B cell (primary cell): ENCODE results near the gene TMEM164. TPM values are rescaled to one million over a fixed set of nuclear protein-coding genes. Genes with fewer than 3 reads are reported as not detected.

ENCODE experiments used
- ATAC-seq: fragments of 200-7000 bp; cut with Tn5 transposase; one replicate; pipeline ENCODE4 v1.10.0; 2021; ENCODE audit warnings: low read depth, mild to moderate bottlenecking, moderate number of reproducible peaks, moderate library complexity
- CTCF ChIA-PET: fragments of 350-600 bp; sonication (Branson Sonifier 250); formaldehyde crosslinking; loops from one replicate; lab custom pipeline; 2021; ENCODE audit warnings: antibody characterized with exemption, inconsistent platforms; lab: Charles Lee
- POLR2A ChIA-PET: fragments of 350-600 bp; sonication (Branson Sonifier 250); formaldehyde crosslinking; loops from one replicate; lab custom pipeline; 2021; ENCODE audit warnings: antibody characterized with exemption; lab: Charles Lee
- DNase-seq: peaks from one replicate; pipeline ENCODE4 v3.0.0; 2013
- H2AFZ ChIP-seq: 2 replicates; pipeline ENCODE4 v1.6.1; 2012; ENCODE audit warnings: mild to moderate bottlenecking, low read depth, low read length; ENCODE audit not compliant: insufficient read depth, poor library complexity, severe bottlenecking
- H3K27ac ChIP-seq, 2 donors: 1 replicate in 1 of 2; 2 replicates in 1 of 2; pipeline ENCODE4 v1.5.1; 2012 to 2013; ENCODE audit warnings: low read length in 2 of 2, mild to moderate bottlenecking in 2 of 2, moderate library complexity in 1 of 2
- H3K27me3 ChIP-seq, 4 experiments: fragments of 200-600 bp in 1 of 4; sonication (generic) in 1 of 4; replicated peaks in 1 of 4; 1 replicate in 2 of 4; 2 replicates in 2 of 4; pipeline versions ENCODE4 v1.6.1 to v1.7.0; 2013 to 2016; ENCODE audit warnings: low read length in 3 of 4, mild to moderate bottlenecking in 2 of 4, mixed read lengths in 1 of 4, moderate library complexity in 1 of 4; ENCODE audit not compliant: insufficient read depth in 4 of 4, control insufficient read depth in 3 of 4; ENCODE audit errors: control extremely low read depth in 1 of 4
- H3K36me3 ChIP-seq, 2 experiments: replicated peaks in 1 of 2; 1 replicate in 1 of 2; 2 replicates in 1 of 2; pipeline versions ENCODE4 v1.6.1 to v1.7.1; 2013; ENCODE audit warnings: low read length in 1 of 2; ENCODE audit not compliant: insufficient read depth in 2 of 2, control insufficient read depth in 1 of 2; ENCODE audit errors: control extremely low read depth in 1 of 2, extremely low read depth in 1 of 2
- H3K4me1 ChIP-seq, 2 donors: fragments of 200-600 bp in 1 of 2; sonication (generic) in 1 of 2; 1 replicate in 1 of 2; 2 replicates in 1 of 2; pipeline versions ENCODE4 v1.5.1 to v1.6.1; 2013 to 2017; ENCODE audit warnings: low read length in 2 of 2; ENCODE audit not compliant: control insufficient read depth in 2 of 2, insufficient read depth in 2 of 2
- H3K4me2 ChIP-seq: replicated peaks from 2 replicates; pipeline ENCODE3; 2012; ENCODE audit warnings: mild to moderate bottlenecking, low read depth, low read length; ENCODE audit not compliant: poor library complexity, severe bottlenecking
- H3K4me3 ChIP-seq, 5 experiments: fragments of 200-600 bp in 1 of 5; sonication (generic) in 1 of 5; 1 replicate in 3 of 5; 2 replicates in 2 of 5; pipeline versions ENCODE4 v1.5.1 to v1.7.0; 2011 to 2016; ENCODE audit warnings: low read length in 4 of 5, mild to moderate bottlenecking in 4 of 5, low read depth in 2 of 5, control low read depth in 1 of 5, moderate library complexity in 1 of 5; ENCODE audit not compliant: insufficient read depth in 1 of 5; ENCODE audit errors: control extremely low read depth in 1 of 5, extremely low read depth in 1 of 5
- H3K79me2 ChIP-seq: fragments of 200-600 bp; sonication (generic); one replicate; pipeline ENCODE4 v1.6.0; 2016; ENCODE audit warnings: low read length; ENCODE audit not compliant: control insufficient read depth, insufficient read depth
- H3K9ac ChIP-seq: fragments of 200-600 bp; sonication (generic); 2 replicates; pipeline ENCODE4 v1.6.1; 2017; ENCODE audit warnings: mild to moderate bottlenecking, low read length, moderate library complexity
- H3K9me3 ChIP-seq, 3 donors: one replicate each; pipeline versions ENCODE4 v1.6.1 to v1.7.1; 2013; ENCODE audit warnings: low read length in 2 of 3; ENCODE audit not compliant: control insufficient read depth in 2 of 3, insufficient read depth in 1 of 3; ENCODE audit errors: control extremely low read depth in 1 of 3
- H4K20me1 ChIP-seq: 2 replicates; pipeline ENCODE4 v1.6.0; 2012; ENCODE audit warnings: mild to moderate bottlenecking, low read length; ENCODE audit not compliant: insufficient read depth, control insufficient read depth, poor library complexity, severe bottlenecking
- H3K27ac Mint-ChIP-seq: one replicate; pipeline ENCODE4 v1.8.0; 2021; ENCODE audit warnings: mixed read lengths
- H3K27me3 Mint-ChIP-seq: one replicate; pipeline ENCODE4 v1.8.0; 2021; ENCODE audit warnings: mixed read lengths
- H3K4me1 Mint-ChIP-seq: one replicate; pipeline ENCODE4 v1.8.0; 2021; ENCODE audit warnings: mixed read lengths
- H3K4me3 Mint-ChIP-seq: one replicate; pipeline ENCODE4 v1.8.0; 2021; ENCODE audit warnings: mixed read lengths
- H3K9me3 Mint-ChIP-seq: one replicate; pipeline ENCODE4 v1.8.0; 2022; ENCODE audit warnings: mixed read lengths; ENCODE audit not compliant: insufficient read depth
- EZH2 ChIP-seq: IDR thresholded peaks from 2 replicates; pipeline ENCODE4 v1.6.1; 2012; ENCODE audit warnings: borderline replicate concordance, low read depth, mild to moderate bottlenecking, moderate library complexity, low read length; ENCODE audit not compliant: insufficient read depth, poor library complexity, severe bottlenecking
- WGBS: methylation state at CpG from one replicate; pipeline ENCODE4 v1.1.5; 2013; ENCODE audit warnings: missing lambda C conversion rate; ENCODE audit not compliant: insufficient coverage; 5-methylcytosine and 5-hydroxymethylcytosine counted together
- intact Hi-C: fragments of 100-400 bp; cut with micrococcal nuclease; formaldehyde crosslinking; loops from one replicate; pipeline ENCODE4 v1.10.0; 2022
- polyA plus RNA-seq: library from polyadenylated mRNA; depleted of rRNA; stranded (reverse); fragments of >200 nt; gene quantifications from 2 replicates; pipeline ENCODE4 v1.2.3, GENCODE V29; 2012
- total RNA-seq, 2 donors: library from RNA; stranded (reverse); fragments of 120-200 nt in 1 of 2; gene quantifications; 1 replicate in 1 of 2; 2 replicates in 1 of 2; pipeline versions ENCODE4 v1.2.3 to v1.2.4, GENCODE V29; 2013 to 2022
- TF ChIP-seq, protein P1 (sequence below): fragments of 200-600 bp; IDR thresholded peaks from one replicate; pipeline ENCODE4 v1.8.0; 2022; ENCODE audit warnings: antibody characterized with exemption, mild to moderate bottlenecking

TMEM164 gene
- total and polyA plus RNA-seq, 2 donors (not counting 1 experiment from before 2014, with no cell fraction given) = 9.4 to 26.6 TPM

DNA sequence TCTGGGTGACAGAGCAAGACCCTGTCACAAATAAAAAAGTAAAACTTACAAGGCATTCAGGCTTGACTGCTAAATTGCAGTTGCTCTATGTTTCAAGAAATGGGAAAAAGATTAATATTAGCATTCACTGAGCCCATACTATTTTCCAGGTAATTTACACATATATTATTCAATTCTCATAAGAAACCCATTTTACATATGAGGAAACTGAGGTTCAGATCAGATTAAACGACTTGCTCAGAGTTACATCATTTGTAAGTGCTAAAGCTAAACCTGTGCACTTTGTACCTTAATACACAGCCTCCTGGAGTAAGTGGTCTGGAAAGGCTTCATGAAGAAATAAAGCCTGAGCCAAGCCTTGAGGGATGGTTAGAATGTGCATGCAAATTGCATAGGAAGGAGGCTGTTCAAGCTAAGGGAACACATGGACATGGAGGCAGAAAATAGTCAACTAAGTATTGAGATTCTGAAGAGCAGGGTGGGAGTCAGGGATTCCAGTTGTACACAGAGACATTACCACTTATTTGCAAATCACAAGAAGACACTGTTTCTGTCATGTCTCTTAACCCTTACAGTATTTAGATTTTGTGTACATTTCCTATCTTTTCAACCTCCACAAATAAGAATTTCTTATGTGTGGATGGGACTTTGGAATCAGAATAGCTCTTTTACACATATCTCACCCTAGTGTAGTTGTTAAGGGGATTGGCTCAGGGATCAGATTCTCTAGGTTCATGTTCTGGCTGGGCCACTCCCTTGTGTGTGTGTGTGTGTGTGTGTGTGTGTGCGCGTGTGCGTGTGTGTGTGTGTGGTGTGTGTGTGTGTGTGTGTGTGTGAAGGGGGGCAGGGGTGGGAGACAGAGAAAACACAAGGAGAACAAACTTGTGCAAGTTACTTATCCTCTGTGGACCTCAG, 113.4 kb downstream of the TMEM164 start:
- ChIA-PET CTCF (no interaction called here), POLR2A (no interaction called here)
- H3K27me3 ChIP-seq = no peaks in the 10 kb centered on the region
- no peak for DNase-seq
- Mint-ChIP-seq H3K4me3 (no peak overlapping the region), H3K9me3 (no peaks in the 10 kb centered on the region), H3K27me3 (no peaks in the 10 kb centered on the region), H3K4me1 (no peaks in the 10 kb centered on the region), H3K27ac (no peak overlapping the region)
- intact Hi-C loops = no loop called here
- no peak overlapping the region for H3K9ac ChIP-seq
- WGBS = no CpG with 5 or more reads among the region's 4 CpGs
- no peaks in the 10 kb centered on the region for H3K9me3 ChIP-seq
- no peaks in the 10 kb centered on the region for H3K36me3 ChIP-seq
- H3K4me2 ChIP-seq = no peak overlapping the region
- no peak overlapping the region for H2AFZ ChIP-seq
- TF ChIP-seq EZH2 = no peak
- TF ChIP-seq, protein P1, sequence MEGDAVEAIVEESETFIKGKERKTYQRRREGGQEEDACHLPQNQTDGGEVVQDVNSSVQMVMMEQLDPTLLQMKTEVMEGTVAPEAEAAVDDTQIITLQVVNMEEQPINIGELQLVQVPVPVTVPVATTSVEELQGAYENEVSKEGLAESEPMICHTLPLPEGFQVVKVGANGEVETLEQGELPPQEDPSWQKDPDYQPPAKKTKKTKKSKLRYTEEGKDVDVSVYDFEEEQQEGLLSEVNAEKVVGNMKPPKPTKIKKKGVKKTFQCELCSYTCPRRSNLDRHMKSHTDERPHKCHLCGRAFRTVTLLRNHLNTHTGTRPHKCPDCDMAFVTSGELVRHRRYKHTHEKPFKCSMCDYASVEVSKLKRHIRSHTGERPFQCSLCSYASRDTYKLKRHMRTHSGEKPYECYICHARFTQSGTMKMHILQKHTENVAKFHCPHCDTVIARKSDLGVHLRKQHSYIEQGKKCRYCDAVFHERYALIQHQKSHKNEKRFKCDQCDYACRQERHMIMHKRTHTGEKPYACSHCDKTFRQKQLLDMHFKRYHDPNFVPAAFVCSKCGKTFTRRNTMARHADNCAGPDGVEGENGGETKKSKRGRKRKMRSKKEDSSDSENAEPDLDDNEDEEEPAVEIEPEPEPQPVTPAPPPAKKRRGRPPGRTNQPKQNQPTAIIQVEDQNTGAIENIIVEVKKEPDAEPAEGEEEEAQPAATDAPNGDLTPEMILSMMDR = no peak
- no peaks in the 10 kb centered on the region for H3K79me2 ChIP-seq
- no peak overlapping the region for H3K27ac ChIP-seq
- ATAC-seq = no peak
- no peak overlapping the region for H3K4me3 ChIP-seq
- no peaks in the 10 kb centered on the region for H4K20me1 ChIP-seq
- H3K4me1 ChIP-seq = no peaks in the 10 kb centered on the region

DNA sequence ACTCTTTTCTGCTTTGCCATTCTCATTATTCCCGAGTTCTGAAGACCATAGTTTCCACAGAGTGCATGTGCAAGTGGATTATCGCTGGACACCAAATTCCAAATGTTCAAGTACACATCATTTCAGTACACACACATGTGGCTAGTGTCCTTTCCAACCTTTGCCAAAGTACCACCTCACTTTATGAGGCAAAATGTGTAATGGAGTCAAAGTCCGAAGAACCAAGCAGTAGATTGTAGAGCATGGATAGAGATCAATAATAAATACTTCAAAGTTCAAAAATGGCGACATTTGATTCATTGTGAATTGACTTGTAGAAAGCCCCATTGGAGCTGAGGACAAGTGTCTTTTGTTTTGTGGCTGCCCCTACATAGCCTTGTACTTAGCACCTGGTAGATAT, 115.6 kb downstream of the TMEM164 start:
- POLR2A ChIA-PET = no interaction called here
- Histone ChIP-seq H3K27ac (no peak overlapping the region), H2AFZ (no peak overlapping the region), H3K4me1 (no peaks in the 10 kb centered on the region), H3K27me3 (no peaks in the 10 kb centered on the region), H3K9ac (no peak overlapping the region), H3K36me3 (no peaks in the 10 kb centered on the region), H3K4me3 (no peak overlapping the region), H4K20me1 (no peaks in the 10 kb centered on the region), H3K4me2 (no peak overlapping the region), H3K9me3 (no peaks in the 10 kb centered on the region), H3K79me2 (no peaks in the 10 kb centered on the region)
- no peak overlapping the region for H3K27ac Mint-ChIP-seq
- no peak overlapping the region for H3K4me3 Mint-ChIP-seq
- whole genome bisulfite sequencing = no CpG with 5 or more reads among the region's 4 CpGs
- DNase-seq (no peak), ATAC-seq (no peak)
- no peaks in the 10 kb centered on the region for H3K9me3 Mint-ChIP-seq
- no peaks in the 10 kb centered on the region for H3K4me1 Mint-ChIP-seq
- CTCF ChIA-PET = no interaction called here
- no peak for TF ChIP-seq EZH2
- TF ChIP-seq, protein P1 = no peak
- no peaks in the 10 kb centered on the region for H3K27me3 Mint-ChIP-seq
- intact Hi-C loops = no loop called here
